ENCODE data around the gene TXNIP. TPM values are rescaled to one million over a fixed set of nuclear protein-coding genes. Genes with fewer than 3 reads are reported as not detected.

Gene TXNIP
- total RNA-seq, 1 experiment from 2014 or later, result 576 TPM

DNA sequence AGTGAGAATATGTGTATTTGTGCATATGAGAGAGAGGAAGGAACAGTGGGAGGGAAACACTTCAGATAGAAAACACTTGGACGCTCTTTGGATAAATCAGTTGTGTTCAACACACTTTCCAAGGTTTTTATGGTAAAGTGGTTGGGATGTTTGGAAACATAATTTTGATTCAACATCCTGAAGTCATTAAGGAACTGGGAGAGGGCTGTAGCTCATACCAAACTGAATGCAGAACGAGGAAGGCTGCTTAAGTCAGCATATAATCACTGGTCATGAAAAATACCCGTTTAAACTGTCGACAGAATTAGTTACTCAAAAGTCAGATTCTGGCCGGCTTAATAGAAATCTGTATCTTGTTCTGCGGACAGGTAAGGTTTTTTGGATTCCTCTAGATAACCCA is 53.5 kb downstream of the TXNIP start:
- ChIA-PET POLR2A (interaction anchor here (0.8 to 2.5 kb wide), 7 partner anchors 9 to 21 kb away, joined by 3 to 15 read pairs (median 4); partner anchors contain the start of genes ANKRD34A, LIX1L, POLR3GL and RBM8A), CTCF (interaction anchor here (0.8 to 1.7 kb wide), 5 partner anchors 8 to 51 kb away, joined by 3 to 10 read pairs (median 6); partner anchors contain the start of gene ITGA10)
- Mint-ChIP-seq H3K36me3 (ENCODE audit: insufficient read depth, unreplicated experiment) (peaks cover 72% of the 10 kb centered on the region), H3K27me3 (ENCODE audit: insufficient read depth, unreplicated experiment) (no peaks in the 10 kb centered on the region), H3K9me3 (ENCODE audit: unreplicated experiment) (no peaks in the 10 kb centered on the region), H3K4me3 (ENCODE audit: unreplicated experiment) (no peak overlapping the region), H3K4me1 (ENCODE audit: insufficient read depth, unreplicated experiment) (no peaks in the 10 kb centered on the region), H3K27ac (ENCODE audit: low read depth, unreplicated experiment) (no peak overlapping the region)
- TF ChIP-seq, protein P1, sequence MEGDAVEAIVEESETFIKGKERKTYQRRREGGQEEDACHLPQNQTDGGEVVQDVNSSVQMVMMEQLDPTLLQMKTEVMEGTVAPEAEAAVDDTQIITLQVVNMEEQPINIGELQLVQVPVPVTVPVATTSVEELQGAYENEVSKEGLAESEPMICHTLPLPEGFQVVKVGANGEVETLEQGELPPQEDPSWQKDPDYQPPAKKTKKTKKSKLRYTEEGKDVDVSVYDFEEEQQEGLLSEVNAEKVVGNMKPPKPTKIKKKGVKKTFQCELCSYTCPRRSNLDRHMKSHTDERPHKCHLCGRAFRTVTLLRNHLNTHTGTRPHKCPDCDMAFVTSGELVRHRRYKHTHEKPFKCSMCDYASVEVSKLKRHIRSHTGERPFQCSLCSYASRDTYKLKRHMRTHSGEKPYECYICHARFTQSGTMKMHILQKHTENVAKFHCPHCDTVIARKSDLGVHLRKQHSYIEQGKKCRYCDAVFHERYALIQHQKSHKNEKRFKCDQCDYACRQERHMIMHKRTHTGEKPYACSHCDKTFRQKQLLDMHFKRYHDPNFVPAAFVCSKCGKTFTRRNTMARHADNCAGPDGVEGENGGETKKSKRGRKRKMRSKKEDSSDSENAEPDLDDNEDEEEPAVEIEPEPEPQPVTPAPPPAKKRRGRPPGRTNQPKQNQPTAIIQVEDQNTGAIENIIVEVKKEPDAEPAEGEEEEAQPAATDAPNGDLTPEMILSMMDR (IDR thresholded peaks at IDR 0.05; ENCODE audit: unreplicated experiment), result no peak
- no peak for DNase-seq (ENCODE audit: unreplicated experiment)
- intact Hi-C loops (cut with micrococcal nuclease), result no loop called here
- BruUV-seq (replicated peaks), result no TSS peak

Other genes with a start within 250 kb of the TXNIP start
- 16.8 and 19.5 TPM in 2 replicates for gene RNF115, start 172.5 kb downstream of the TXNIP start, total RNA-seq (2022)
- 67.9 and 96.8 TPM in 2 replicates for gene POLR3C, start 172.4 kb downstream of the TXNIP start, total RNA-seq (2022)
- 3.7 and 4.6 TPM in 2 replicates for gene NUDT17, start 150.9 kb downstream of the TXNIP start, total RNA-seq (2022)
- gene PIAS3, start 137.5 kb downstream of the TXNIP start, total RNA-seq (2022), result 34.3 and 36.9 TPM in 2 replicates
- gene ANKRD35, start 110.7 kb downstream of the TXNIP start, total RNA-seq (2022), result 0.29 TPM in 1 of 2 replicates, not detected in the other
- 25.7 and 33.0 TPM in 2 replicates for gene ITGA10, start 86.5 kb downstream of the TXNIP start, total RNA-seq (2022)
- gene PEX11B, start 77.9 kb downstream of the TXNIP start, total RNA-seq (2022), result 35.5 and 36.2 TPM in 2 replicates
- gene RBM8A, start 69.1 kb downstream of the TXNIP start, total RNA-seq (2022), result 370 and 403 TPM in 2 replicates
- 40.1 and 42.1 TPM in 2 replicates for gene LIX1L, start 38.6 kb downstream of the TXNIP start, total RNA-seq (2022)
- gene ANKRD34A, start 32.0 kb downstream of the TXNIP start, total RNA-seq (2022), result 2.6 and 3.1 TPM in 2 replicates
- gene POLR3GL, start 31.9 kb downstream of the TXNIP start, total RNA-seq (2022), result 17.6 and 20.9 TPM in 2 replicates
- not detected in 2 replicates for gene HJV, start 25.2 kb upstream of the TXNIP start, total RNA-seq (2022)
- 6.9 and 7.6 TPM in 2 replicates for gene NBPF10, start 148.2 kb upstream of the TXNIP start, total RNA-seq (2022)
- 97.7 and 102 TPM in 2 replicates for gene NOTCH2NLA, start 232.4 kb upstream of the TXNIP start, total RNA-seq (2022)

Measured in MCF 10A (cell line).